VCaP (cell line): ENCODE data around the gene DIAPH1.

Experiments used
- H3K27ac ChIP-seq: fragments of 450-650 bp; 2 replicates; pipeline ENCODE4 v1.5.1; 2017
- TF ChIP-seq, protein P1 (sequence below): fragments of 450-650 bp; conservative IDR thresholded peaks from 2 replicates; pipeline ENCODE4 v1.5.1; 2017; ENCODE audit warnings: mild to moderate bottlenecking, moderate library complexity

The DIAPH1 gene

GRCh38 chr5:141496038-141496437, 122.8 kb downstream of the DIAPH1 start:
- TF ChIP-seq, protein P1, sequence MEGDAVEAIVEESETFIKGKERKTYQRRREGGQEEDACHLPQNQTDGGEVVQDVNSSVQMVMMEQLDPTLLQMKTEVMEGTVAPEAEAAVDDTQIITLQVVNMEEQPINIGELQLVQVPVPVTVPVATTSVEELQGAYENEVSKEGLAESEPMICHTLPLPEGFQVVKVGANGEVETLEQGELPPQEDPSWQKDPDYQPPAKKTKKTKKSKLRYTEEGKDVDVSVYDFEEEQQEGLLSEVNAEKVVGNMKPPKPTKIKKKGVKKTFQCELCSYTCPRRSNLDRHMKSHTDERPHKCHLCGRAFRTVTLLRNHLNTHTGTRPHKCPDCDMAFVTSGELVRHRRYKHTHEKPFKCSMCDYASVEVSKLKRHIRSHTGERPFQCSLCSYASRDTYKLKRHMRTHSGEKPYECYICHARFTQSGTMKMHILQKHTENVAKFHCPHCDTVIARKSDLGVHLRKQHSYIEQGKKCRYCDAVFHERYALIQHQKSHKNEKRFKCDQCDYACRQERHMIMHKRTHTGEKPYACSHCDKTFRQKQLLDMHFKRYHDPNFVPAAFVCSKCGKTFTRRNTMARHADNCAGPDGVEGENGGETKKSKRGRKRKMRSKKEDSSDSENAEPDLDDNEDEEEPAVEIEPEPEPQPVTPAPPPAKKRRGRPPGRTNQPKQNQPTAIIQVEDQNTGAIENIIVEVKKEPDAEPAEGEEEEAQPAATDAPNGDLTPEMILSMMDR, result no peak
- H3K27ac ChIP-seq, result no peak overlapping the region

DNA sequence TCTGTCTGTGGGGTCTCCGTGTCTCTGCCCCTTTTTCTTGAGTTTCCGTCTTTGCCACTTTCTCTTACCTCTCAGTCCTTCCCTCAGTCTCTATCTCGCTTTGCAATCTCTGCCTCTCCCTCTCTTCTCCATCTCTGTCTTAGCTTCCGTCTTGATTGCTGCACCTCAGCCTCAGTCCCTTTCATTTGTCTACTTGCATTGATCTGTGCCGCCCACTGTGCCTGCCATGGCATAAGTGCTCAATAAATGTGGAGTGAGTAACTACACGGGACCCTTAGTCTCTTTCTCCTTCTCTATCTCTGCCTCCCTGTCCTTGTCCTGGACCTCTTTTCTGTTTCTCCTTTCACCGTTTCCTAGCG, 123.4 kb downstream of the DIAPH1 start:
- H3K27ac ChIP-seq, result no peak overlapping the region
- TF ChIP-seq, protein P1, result no peak

DNA sequence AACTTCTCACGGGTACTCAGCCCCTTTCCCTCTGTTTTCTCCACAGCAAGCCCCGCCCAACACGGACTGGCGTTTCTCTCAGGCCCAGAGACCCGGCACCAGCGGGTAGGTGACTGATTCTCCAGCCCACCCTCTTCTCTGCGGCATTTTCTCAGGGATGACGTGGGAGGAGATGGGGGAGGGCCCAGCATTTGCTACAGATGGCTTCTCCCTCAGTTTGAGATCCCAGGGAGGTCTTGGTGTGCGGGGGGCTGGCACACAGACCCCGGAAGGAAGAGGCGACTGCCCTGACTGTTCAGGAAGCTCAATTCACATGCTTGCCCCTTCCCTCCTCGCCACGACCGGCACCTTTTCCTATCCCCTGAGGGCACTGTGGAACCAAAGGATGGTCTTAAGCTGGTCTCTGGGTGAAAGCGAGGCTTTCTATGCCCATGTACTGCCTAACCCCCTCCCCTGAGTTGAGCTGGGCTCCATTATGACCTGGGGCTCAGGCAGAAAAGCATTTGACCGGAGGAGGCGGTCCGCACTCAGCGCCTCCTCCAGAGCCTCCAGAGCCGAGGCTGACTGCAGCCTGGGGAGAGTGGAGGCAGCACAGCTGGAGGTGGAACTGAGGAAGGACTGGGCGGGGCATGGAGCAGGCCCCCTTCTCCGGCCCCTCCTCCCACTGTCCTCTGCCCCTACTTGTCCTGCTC, 123.9 kb downstream of the DIAPH1 start:
- H3K27ac ChIP-seq, result no peak overlapping the region
- TF ChIP-seq, protein P1, result no peak

DNA sequence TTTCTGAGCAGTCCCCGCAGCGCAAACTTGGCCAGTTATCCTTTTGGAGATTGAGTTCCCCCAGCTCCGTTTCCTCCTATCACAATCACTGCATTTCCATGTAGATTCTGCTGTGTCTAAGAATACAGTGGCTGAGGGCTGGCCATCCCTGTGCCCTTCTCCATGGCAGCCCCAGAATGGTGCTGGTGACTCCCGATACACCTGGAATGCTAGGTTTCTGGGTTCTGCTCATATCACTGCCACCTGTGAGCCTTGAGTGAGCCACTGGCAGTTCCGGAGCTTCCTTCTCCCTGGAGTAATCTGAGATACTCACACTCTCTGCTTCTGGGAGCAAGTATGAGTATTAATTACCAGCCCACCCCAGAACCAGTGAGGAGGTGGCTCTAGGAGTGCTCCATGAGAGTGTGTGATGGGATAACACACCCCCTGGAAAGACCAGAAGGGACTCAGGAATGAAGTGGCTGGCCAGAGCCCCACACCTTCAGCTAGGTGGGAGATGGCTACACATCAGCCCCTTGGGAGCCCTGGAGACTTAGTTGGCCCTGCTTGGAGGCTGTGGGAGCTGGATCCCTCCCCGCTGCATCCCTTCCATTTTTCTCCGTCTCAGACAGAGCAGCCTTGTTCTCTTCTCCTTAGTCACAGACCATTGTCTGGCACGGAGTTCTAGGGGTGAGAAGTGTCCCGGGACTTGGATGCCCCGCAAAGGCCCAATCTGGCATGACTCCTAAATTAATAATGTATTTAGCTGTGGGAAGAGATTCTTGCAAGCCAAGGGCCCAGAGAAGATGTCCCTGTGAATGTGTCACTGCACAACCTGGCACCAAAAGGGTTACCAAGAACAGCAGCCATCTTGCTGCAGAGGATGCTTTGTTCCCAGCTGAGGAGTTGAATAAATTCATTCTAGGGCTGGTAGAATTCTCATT, 125.0 kb downstream of the DIAPH1 start:
- H3K27ac ChIP-seq, result no peak overlapping the region
- TF ChIP-seq, protein P1, result no peak

DNA sequence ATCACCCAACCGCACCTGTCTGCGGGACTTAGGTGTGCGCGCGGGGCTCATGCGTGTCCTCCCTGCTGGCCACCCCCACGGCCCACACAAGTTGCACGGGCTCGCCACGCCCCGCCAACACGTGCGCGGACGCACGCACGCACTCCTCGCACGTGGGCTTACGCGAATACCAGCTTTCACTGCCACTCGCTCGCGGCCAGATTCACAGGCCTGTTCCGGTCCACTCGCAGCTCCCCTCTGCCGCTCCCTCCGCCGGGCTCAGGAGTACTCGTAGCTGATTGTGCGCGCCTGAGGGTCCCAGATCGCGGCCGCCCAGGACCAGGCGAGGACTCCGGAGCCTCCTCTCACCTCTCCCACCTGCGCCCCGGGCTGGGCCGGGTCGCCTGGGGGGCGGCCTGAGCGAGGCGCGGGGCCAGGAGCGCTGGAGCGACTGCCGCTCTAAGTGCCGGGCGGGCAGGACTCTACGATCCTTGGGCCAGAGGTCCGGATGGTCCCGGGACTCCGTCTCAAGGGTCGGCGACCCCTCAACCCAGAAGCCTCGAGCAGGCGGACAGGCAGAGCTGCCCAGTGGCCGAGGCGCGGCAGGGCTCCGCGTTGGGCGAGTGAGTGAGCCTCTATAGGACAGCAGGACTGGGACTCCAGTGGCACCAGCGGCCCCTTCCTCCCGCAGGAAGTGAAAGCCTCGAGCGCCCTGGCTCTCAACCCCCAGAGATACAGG, 126.5 kb downstream of the DIAPH1 start:
- H3K27ac ChIP-seq, result no peak overlapping the region
- TF ChIP-seq, protein P1, result no peak

DNA sequence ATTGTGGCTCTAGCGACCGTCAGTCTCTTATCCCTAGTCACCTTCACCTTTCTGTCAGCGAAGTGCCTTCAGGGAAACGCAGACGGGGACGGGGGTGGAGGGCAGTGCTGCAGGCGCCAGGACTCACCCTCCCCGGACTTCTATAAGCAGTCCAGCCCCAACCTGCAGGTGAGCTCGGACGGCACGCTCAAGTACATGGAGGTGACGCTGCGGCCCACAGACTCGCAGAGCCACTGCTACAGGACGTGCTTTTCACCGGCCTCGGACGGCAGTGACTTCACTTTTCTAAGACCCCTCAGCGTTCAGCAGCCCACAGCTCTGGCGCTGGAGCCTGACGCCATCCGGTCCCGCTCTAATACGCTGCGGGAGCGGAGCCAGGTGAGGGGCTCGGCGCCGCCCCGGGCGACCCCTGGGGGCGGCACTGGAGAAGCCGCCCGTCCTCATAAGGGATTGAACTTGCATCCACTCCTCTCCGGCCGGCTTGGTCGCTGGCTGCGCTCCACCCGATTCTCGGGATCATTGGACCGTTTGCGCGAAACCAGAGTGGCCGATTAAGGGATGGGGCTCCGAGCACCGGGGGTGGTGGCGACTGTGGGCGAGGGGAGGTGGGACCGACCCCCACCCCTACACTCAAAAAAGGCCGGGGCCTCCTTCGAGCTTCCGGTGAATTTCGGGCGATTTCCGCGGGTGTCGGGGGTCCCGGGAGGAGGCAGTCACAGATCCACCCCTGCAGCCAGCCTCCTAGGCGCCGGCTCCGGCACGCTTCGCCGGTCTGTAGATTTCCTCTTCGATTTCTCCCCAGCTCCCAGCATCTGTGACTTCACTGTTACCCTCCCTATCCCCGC, 127.3 kb downstream of the DIAPH1 start:
- no peak overlapping the region for H3K27ac ChIP-seq
- TF ChIP-seq, protein P1, result no peak
